ENCODE results near the gene GGT6. TPM values are rescaled to one million over a fixed set of nuclear protein-coding genes. Genes with fewer than 3 reads are reported as not detected.

The GGT6 gene
- total RNA-seq, 1 donor, result not detected

DNA sequence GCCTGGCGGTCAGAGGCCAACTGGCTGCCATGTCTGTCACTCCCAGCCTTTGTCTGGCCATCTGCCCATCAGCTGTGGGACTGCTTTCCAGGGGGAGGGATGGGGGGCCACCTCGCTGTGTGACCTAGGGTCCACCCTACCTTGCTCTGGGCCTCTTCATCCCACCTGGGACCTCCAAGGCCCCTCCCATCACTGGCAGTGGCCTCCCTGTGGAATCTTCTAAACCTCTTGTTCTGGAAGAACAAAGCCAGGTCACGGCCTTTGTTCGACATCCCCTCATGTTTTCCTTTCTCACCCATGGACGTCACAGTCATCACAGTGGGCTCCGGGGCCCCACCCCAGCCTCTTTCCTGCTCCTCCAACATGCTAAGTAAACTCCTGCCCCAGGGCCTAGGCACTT, 37.7 kb downstream of the GGT6 start:
- Histone ChIP-seq H3K79me2 (ENCODE audit: insufficient read depth, low read length) (no peaks in the 10 kb centered on the region), H3K9me3 (ENCODE audit: low read depth, low read length) (no peaks in the 10 kb centered on the region), H3K27ac (ENCODE audit: low read depth, low read length) (no peak overlapping the region), H3K4me2 (ENCODE audit: insufficient read depth, low read length) (no peak overlapping the region), H4K20me1 (ENCODE audit: insufficient read depth, low read length) (no peaks in the 10 kb centered on the region), H2AFZ (ENCODE audit: low read length) (no peak overlapping the region), H3K27me3 (ENCODE audit: insufficient read depth, low read length) (peaks cover 2% of the 10 kb centered on the region), H3K36me3 (ENCODE audit: insufficient read depth, low read length) (no peaks in the 10 kb centered on the region), H3K4me3 (ENCODE audit: insufficient read depth, low read length) (no peak overlapping the region), H3K4me1 (ENCODE audit: insufficient read depth, low read length) (no peaks in the 10 kb centered on the region)
- TF ChIP-seq, protein P1, sequence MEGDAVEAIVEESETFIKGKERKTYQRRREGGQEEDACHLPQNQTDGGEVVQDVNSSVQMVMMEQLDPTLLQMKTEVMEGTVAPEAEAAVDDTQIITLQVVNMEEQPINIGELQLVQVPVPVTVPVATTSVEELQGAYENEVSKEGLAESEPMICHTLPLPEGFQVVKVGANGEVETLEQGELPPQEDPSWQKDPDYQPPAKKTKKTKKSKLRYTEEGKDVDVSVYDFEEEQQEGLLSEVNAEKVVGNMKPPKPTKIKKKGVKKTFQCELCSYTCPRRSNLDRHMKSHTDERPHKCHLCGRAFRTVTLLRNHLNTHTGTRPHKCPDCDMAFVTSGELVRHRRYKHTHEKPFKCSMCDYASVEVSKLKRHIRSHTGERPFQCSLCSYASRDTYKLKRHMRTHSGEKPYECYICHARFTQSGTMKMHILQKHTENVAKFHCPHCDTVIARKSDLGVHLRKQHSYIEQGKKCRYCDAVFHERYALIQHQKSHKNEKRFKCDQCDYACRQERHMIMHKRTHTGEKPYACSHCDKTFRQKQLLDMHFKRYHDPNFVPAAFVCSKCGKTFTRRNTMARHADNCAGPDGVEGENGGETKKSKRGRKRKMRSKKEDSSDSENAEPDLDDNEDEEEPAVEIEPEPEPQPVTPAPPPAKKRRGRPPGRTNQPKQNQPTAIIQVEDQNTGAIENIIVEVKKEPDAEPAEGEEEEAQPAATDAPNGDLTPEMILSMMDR (IDR thresholded peaks at IDR 0.05; ENCODE audit: extremely low read depth, low read depth, low read length), result no peak
- no peak for DNase-seq (ENCODE audit: insufficient read length, low spot score, missing footprints)

DNA sequence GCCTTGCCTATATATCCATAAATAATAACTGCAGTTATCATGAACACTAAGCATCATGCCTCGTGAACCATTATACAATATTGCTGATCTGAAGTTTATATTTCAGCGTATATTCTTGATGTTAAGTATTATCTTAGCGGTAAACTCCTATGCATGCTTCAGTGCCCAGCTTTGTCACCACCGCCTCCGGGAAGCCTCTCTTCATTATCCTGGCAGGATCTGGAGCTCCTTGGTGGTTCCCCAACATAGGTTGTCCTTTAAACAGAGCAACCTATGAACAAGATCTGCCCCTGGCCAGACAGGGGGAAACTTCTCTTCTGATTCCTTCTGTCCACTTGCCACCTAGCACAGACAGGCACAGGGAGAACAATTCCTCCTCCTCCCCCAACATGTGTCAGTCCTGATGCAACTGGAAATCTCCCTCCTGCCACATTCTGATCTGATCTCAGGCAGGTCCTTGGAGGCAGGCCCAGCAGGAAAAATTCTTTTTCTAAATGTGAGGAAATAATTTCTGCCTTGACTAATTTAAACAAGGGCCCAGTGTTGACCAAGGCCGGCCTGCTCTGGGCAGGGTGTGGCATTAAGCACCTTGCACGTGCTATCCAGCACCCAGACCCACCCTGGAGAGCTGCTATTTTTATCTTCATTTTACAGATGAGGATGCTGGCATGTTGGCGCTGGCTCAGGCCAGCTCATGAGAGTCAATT, 39.3 kb downstream of the GGT6 start:
- no peaks in the 10 kb centered on the region for H3K79me2 ChIP-seq (ENCODE audit: insufficient read depth, low read length)
- no peaks in the 10 kb centered on the region for H3K36me3 ChIP-seq (ENCODE audit: insufficient read depth, low read length)
- H3K4me2 ChIP-seq (ENCODE audit: insufficient read depth, low read length), result no peak overlapping the region
- no peaks in the 10 kb centered on the region for H3K9me3 ChIP-seq (ENCODE audit: low read depth, low read length)
- H4K20me1 ChIP-seq (ENCODE audit: insufficient read depth, low read length), result no peaks in the 10 kb centered on the region
- no peak overlapping the region for H2AFZ ChIP-seq (ENCODE audit: low read length)
- H3K4me3 ChIP-seq (ENCODE audit: insufficient read depth, low read length), result no peak overlapping the region
- TF ChIP-seq, protein P1 (IDR thresholded peaks at IDR 0.05; ENCODE audit: extremely low read depth, low read depth, low read length), result no peak
- H3K27ac ChIP-seq (ENCODE audit: low read depth, low read length), result no peak overlapping the region
- DNase-seq (ENCODE audit: insufficient read length, low spot score, missing footprints), result no peak
- no peaks in the 10 kb centered on the region for H3K4me1 ChIP-seq (ENCODE audit: insufficient read depth, low read length)
- peaks cover 2% of the 10 kb centered on the region for H3K27me3 ChIP-seq (ENCODE audit: insufficient read depth, low read length)

DNA sequence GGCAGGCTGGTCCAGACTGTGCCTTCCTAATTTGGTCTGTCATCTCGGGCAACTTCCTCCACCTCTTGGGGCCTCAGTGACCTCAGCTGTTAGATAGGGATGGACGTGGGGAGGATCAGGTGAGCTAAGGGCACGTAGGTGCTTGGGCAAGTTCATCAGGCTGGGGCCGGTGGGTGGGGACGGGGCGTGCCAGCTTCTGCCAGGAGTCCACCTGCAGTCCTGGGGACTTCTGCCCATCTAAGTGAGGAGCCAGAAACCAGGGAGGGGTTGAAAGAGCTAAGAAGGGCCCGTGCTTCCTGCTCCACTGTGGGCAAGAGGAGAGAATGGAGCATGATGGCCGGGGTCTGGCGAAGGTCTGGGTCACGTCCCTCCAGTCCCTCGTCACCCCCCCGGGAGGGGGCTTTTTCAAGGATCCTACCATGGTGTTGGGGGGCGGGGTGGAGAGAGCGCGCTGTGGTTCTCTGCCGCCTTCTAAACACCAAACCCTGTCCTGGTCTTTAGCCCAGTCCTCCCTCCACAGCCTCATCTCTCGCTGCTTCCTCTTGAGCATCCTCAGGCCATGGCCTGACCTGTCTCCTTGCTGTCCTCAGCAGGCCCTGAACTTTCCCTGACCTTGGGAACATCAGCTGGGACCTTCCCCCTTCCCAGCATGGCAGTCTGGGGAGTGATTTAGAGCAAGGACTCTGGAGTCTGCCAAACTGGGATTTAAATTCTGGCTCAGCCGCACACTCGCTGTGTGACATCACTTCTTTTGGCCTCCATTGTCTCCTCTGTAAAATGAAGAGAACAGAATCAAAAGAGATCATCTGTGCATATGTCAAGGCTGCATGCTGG, 40.1 kb downstream of the GGT6 start:
- TF ChIP-seq, protein P1 (IDR thresholded peaks at IDR 0.05; ENCODE audit: extremely low read depth, low read depth, low read length), result no peak
- Histone ChIP-seq H3K4me1 (ENCODE audit: insufficient read depth, low read length) (no peaks in the 10 kb centered on the region), H3K9me3 (ENCODE audit: low read depth, low read length) (no peaks in the 10 kb centered on the region), H3K27me3 (ENCODE audit: insufficient read depth, low read length) (peaks cover 2% of the 10 kb centered on the region), H2AFZ (ENCODE audit: low read length) (no peak overlapping the region), H4K20me1 (ENCODE audit: insufficient read depth, low read length) (no peaks in the 10 kb centered on the region), H3K4me3 (ENCODE audit: insufficient read depth, low read length) (no peak overlapping the region), H3K27ac (ENCODE audit: low read depth, low read length) (no peak overlapping the region), H3K36me3 (ENCODE audit: insufficient read depth, low read length) (no peaks in the 10 kb centered on the region), H3K79me2 (ENCODE audit: insufficient read depth, low read length) (no peaks in the 10 kb centered on the region), H3K4me2 (ENCODE audit: insufficient read depth, low read length) (no peak overlapping the region)
- no peak for DNase-seq (ENCODE audit: insufficient read length, low spot score, missing footprints)

DNA sequence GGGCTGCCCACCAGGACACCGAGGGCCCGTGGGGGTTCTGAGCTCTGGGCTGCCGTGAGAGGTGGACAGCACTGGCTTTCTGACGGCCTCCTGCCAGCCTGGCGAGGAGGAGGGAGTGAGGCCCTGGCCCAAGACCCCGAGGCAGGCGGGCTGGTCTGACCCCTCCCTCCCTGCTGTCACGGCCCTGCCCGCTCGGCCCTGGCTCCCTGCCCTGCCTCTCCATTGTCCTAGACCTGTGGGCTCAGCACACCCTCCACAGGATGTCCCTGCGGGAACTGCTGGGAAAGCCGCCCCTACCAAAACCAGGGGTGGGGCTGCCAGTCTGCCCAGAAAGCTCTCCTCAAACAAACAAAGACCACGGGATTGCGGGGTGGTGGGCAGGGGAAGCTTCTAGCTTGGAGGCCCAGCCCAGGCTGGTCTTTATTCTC, 41.0 kb downstream of the GGT6 start:
- Histone ChIP-seq H3K9me3 (ENCODE audit: low read depth, low read length) (no peaks in the 10 kb centered on the region), H3K36me3 (ENCODE audit: insufficient read depth, low read length) (no peaks in the 10 kb centered on the region), H3K4me3 (ENCODE audit: insufficient read depth, low read length) (no peak overlapping the region), H3K4me2 (ENCODE audit: insufficient read depth, low read length) (no peak overlapping the region), H3K4me1 (ENCODE audit: insufficient read depth, low read length) (no peaks in the 10 kb centered on the region), H2AFZ (ENCODE audit: low read length) (no peak overlapping the region), H3K27me3 (ENCODE audit: insufficient read depth, low read length) (peaks cover 2% of the 10 kb centered on the region), H3K27ac (ENCODE audit: low read depth, low read length) (no peak overlapping the region), H4K20me1 (ENCODE audit: insufficient read depth, low read length) (no peaks in the 10 kb centered on the region), H3K79me2 (ENCODE audit: insufficient read depth, low read length) (no peaks in the 10 kb centered on the region)
- no peak for DNase-seq (ENCODE audit: insufficient read length, low spot score, missing footprints)
- TF ChIP-seq, protein P1 (IDR thresholded peaks at IDR 0.05; ENCODE audit: extremely low read depth, low read depth, low read length), result no peak

Data from osteoblast (primary cell).